Raji (cell line): Measurements from ENCODE around the gene ERBB4.

ENCODE experiments used
- POLR2A ChIP-seq: IDR thresholded peaks from 2 replicates; pipeline ENCODE4 v1.6.1; 2011; ENCODE audit warnings: low read depth, low read length, control low read depth; ENCODE audit not compliant: insufficient read depth

Gene ERBB4

GRCh38 chr2:211404098-211404497 is 1134.5 kb downstream of the ERBB4 start:
- no peak for TF ChIP-seq POLR2A

GRCh38 chr2:211401328-211401727 is 1137.3 kb downstream of the ERBB4 start:
- TF ChIP-seq POLR2A, result no peak

- TF ChIP-seq POLR2A, result no peak
These were observed 1140.8 kb downstream of the ERBB4 start for GRCh38 chr2:211397764-211398163.

GRCh38 chr2:211396815-211397214 is 1141.8 kb downstream of the ERBB4 start:
- TF ChIP-seq POLR2A, result no peak

- no peak for TF ChIP-seq POLR2A
These were observed 1147.4 kb downstream of the ERBB4 start for GRCh38 chr2:211391189-211391567.

- TF ChIP-seq POLR2A, result no peak
These were observed 1147.9 kb downstream of the ERBB4 start for GRCh38 chr2:211390536-211391188.

- no peak for TF ChIP-seq POLR2A
These were observed 1150.9 kb downstream of the ERBB4 start for GRCh38 chr2:211387734-211388133.

GRCh38 chr2:211380041-211380440 is 1158.6 kb downstream of the ERBB4 start:
- TF ChIP-seq POLR2A, result no peak

- no peak for TF ChIP-seq POLR2A
These were observed 1162.2 kb downstream of the ERBB4 start for GRCh38 chr2:211376410-211376809.

GRCh38 chr2:211373203-211373602 is 1165.4 kb downstream of the ERBB4 start:
- no peak for TF ChIP-seq POLR2A

GRCh38 chr2:211371465-211371864 is 1167.1 kb downstream of the ERBB4 start:
- no peak for TF ChIP-seq POLR2A

- TF ChIP-seq POLR2A, result no peak
These were observed 1170.1 kb downstream of the ERBB4 start for GRCh38 chr2:211368467-211368866.

GRCh38 chr2:211367711-211368110 is 1170.9 kb downstream of the ERBB4 start:
- TF ChIP-seq POLR2A, result no peak

- TF ChIP-seq POLR2A, result no peak
These were observed 1171.3 kb downstream of the ERBB4 start for GRCh38 chr2:211367293-211367692.

- no peak for TF ChIP-seq POLR2A
These were observed 1173.7 kb downstream of the ERBB4 start for GRCh38 chr2:211364911-211365310.

GRCh38 chr2:211361383-211361782 is 1177.2 kb downstream of the ERBB4 start:
- TF ChIP-seq POLR2A, result no peak

- no peak for TF ChIP-seq POLR2A
These were observed 1179.3 kb downstream of the ERBB4 start for GRCh38 chr2:211359347-211359746.
